NCI-H748 (cell line): Measurements from ENCODE around the gene DCXR.

Experiments
- DNase-seq: peaks from one replicate; lab custom pipeline; 2025; ENCODE audit not compliant: unreplicated experiment; lab: John Stamatoyannopoulos, UW

DCXR gene

DNA sequence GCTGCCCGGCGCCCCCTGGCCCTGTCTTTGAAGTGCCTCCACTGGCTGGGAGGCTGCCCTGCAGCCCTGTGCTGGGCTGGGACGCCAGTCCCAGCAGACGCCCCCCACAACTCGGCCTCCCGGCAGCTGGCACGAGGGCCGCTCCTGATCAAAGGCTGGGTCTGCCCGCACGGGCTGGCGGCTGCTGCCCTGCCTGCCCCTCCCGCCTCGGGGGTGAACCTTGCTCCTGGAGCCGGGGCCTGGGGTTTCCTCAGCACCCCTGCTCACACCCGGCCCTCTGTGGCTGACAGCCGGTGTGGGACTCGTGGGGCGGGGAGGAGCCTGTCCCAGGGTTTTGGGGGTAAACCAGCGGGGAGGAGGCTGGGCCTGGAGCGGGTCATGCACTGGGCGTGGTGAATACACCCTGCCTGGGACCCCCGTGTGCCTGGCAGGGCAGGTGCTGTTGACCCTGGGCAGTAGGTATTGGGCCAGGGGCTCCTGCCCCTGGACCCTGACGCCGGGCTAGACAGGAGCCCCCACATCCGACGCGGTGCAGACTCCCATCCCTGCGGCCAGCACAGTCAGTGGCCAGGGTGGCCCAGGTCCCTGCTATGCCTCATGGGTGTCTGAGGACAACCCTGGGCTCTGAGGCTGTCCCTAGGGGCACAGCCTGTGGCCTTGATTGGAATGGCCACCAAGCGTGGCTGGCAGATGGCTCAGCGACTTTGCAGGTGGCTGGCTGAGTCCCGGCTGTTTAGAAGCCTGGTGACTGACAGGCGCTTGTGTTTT lies 36.5 kb downstream of the DCXR start:
- DNase-seq = no peak

DNA sequence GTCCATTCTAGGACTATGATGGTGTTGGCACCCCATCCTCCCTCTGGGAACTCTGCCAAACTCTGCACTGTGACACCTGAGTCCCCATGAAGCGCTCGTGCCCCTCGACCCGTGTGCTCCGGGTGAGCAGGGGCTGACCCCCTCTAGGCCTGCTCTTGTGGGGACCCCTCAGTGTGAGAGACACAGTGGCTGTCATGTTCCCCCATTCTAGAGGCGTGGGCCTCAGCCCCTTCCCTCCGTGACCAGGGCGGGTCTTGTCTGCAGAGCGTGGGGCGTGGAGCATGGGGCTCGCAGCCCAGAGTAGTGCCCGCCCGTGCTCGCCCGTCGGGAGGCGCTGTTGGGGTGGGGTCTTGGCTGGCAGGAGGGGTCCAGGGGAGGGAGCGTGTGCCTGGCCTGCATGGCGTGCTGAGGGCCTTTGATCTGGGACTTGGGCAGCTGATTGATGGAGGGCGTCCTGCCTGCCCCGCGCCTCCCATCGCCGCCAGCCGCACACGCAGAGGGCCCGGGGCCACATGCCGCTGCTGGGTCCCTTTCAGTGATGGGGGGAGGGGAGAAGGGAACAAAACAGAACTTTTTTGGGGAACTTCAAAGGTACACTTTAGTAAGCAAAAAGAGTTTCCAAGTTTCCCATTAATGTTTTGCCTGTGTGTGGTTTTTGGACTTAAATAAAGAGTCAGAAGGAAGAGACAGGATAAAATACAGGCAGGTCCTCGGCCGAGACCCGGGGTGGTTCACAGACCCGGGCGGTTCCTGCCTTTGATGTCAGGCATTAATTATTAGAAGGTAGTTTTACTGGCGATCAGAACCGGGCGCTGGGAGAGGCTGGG lies 37.3 kb downstream of the DCXR start:
- no peak for DNase-seq

GRCh38 chr17:81999587-81999975 lies 37.9 kb downstream of the DCXR start:
- no peak for DNase-seq

GRCh38 chr17:81998691-81999438 lies 38.6 kb downstream of the DCXR start:
- DNase-seq = no peak

- DNase-seq = no peak
Observed at GRCh38 chr17:81998212-81998611, 39.3 kb downstream of the DCXR start.

GRCh38 chr17:81996757-81997441 lies 40.6 kb downstream of the DCXR start:
- no peak for DNase-seq

- no peak for DNase-seq
Observed at GRCh38 chr17:81996232-81996756, 41.2 kb downstream of the DCXR start.

DNA sequence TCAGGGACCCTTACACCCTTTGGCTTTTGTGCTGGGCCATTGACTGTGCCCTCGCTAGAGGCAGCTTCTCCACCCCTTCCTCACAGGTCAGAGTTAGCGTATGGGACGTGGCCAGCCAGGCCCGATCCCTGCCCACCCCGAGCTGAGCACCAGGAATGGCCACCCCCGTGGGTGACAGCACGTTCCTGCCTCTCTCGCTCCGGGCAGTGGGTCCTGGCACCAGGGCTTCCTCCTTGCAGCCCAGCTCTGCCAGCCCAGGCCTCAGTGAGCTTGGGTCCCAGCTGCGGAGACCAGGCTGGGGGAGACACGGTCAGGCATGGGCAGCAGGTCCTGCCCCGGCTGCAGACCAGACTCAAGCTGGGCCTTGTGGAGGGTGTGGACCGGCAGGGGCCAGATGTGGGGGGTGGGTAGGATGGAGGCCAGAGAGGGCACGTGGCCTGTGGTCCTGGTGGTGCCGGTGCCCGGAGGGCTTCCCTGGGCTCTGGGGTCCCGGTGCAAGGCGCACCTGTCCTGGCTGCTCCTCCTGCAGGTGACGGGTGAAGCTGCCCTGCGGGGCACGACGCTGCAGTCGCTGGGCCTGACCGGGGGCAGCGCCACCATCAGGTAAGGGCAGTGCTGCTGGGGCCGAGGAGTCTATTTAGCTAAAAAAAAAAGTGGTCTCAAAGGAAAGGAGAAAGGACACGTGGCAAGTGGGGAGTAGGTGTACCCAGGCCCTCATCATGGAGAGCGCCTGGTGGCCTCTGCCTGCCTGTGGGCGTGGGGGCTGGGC lies 41.9 kb downstream of the DCXR start:
- DNase-seq = no peak

GRCh38 chr17:81994593-81995462 lies 42.7 kb downstream of the DCXR start:
- peak; percentile 50 for DNase-seq

GRCh38 chr17:81993729-81994592 lies 43.5 kb downstream of the DCXR start:
- DNase-seq = no peak

GRCh38 chr17:81992306-81993102 lies 45.0 kb downstream of the DCXR start:
- no peak for DNase-seq

DNA sequence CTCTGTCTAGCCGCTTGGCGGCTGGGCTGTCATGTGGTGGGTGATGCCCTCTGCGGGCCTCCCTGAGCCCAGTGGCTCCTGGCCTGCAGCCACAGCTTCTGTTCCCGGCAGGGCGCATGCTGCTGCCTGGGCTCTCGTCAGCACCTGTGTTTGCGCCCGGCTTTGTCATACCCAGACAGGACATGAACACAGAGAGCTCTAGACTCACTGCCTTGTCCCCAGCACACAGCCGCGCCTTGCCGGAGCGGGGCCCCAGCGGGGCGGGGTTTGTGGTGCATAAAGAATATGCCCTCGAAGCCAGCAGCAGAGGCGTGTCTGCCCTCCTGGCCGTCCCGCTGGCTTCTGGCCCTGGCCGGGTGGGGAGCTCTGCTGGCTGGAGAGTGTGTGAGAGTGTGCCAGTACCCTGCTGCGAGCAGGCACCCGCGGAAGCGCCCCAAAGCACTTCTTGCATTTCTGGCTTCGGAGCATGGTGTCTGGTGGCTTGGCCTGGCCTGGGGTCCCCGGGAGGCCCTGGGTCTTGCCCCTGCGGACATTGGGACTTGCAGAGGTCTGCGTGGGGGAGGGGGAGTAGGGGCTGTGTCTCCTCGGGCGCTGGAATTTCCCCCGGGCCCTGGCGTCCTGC lies 45.7 kb downstream of the DCXR start:
- no peak for DNase-seq

- DNase-seq = no peak
Observed at GRCh38 chr17:81990836-81991683, 46.4 kb downstream of the DCXR start.

DNA sequence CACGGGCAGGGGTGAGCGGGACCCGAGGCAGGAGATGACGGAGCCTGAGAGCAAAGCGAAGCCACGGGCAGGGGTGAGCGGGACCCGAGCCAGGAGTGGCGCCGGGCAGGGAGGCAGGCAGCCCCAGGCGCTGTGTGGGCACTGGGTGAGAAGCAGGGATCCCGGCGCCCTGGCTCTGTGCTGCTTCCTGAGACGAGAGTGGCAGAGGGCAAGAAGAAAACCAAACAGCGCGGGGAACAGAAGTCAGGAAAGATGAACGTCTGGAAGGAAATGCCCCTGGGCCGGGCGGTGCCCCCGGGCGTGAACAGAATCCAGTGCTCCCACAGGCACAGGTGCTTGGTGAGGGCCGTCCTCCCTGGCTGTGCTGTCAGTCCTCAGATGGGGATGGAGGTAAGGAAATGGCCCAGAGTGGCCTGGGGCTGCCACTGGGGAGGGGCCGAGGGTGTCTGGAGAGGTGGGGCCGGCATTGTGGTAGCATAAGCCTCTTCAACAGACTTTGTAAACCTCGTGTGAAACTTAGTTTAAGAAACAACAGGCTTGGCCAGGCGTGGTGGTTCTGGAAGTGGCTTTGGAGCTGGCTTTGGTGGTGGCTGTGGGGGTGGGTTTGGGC lies 50.2 kb downstream of the DCXR start:
- no peak for DNase-seq

GRCh38 chr17:81986606-81987005 lies 50.9 kb downstream of the DCXR start:
- DNase-seq = no peak
